ENCODE data around the gene RYR1. TPM values are rescaled to one million over a fixed set of nuclear protein-coding genes. Genes with fewer than 3 reads are reported as not detected.
A peak's percentile ranks its signal among the peaks of the same experiment; 100 is the strongest.

The RYR1 gene
- total RNA-seq, 6 experiments from 2014 or later, result 0.12 to 1.1 (median 0.49) TPM

GRCh38 chr19:38421856-38422255, 11.6 kb upstream of the RYR1 start:
- Histone ChIP-seq H3K27ac (no peak overlapping the region), H3K27me3 (no peaks in the 10 kb centered on the region), H3K4me1 (no peaks in the 10 kb centered on the region), H3K36me3 (no peaks in the 10 kb centered on the region), H3K9me3 (no peaks in the 10 kb centered on the region), H3K4me3 (no peak overlapping the region)
- no peak for DNase-seq
- ATAC-seq, result no peak
- intact Hi-C loops (cut with DNase I), result no loop called here
- WGBS (ENCODE audit: insufficient coverage, low coverage, low lambda C conversion rate, missing lambda C conversion rate), result 65% methylated on average over 7 of the region's 14 CpGs
- TF ChIP-seq CTCF (IDR thresholded peaks at IDR 0.05) (no peak), POLR2A (IDR thresholded peaks at IDR 0.05) (no peak)

GRCh38 chr19:38422438-38422837, 11.1 kb upstream of the RYR1 start:
- Histone ChIP-seq H3K4me3 (no peak overlapping the region), H3K27ac (no peak overlapping the region), H3K36me3 (no peaks in the 10 kb centered on the region), H3K9me3 (no peaks in the 10 kb centered on the region), H3K27me3 (no peaks in the 10 kb centered on the region), H3K4me1 (no peaks in the 10 kb centered on the region)
- ATAC-seq, result no peak
- intact Hi-C loops (cut with DNase I), result no loop called here
- WGBS (ENCODE audit: insufficient coverage, low coverage, low lambda C conversion rate, missing lambda C conversion rate), result 100% methylated on average over 1 of the region's 7 CpGs
- no peak for TF ChIP-seq POLR2A (IDR thresholded peaks at IDR 0.05)
- no peak for TF ChIP-seq CTCF (IDR thresholded peaks at IDR 0.05)
- no peak for DNase-seq

GRCh38 chr19:38424272-38424671, 9.2 kb upstream of the RYR1 start:
- H3K36me3 ChIP-seq, result no peaks in the 10 kb centered on the region
- no peak for TF ChIP-seq POLR2A (IDR thresholded peaks at IDR 0.05)
- no peak for TF ChIP-seq CTCF (IDR thresholded peaks at IDR 0.05)
- H3K27me3 ChIP-seq, result no peaks in the 10 kb centered on the region
- WGBS (ENCODE audit: insufficient coverage, low coverage, low lambda C conversion rate, missing lambda C conversion rate), result 44% methylated on average over 4 of the region's 5 CpGs
- H3K4me3 ChIP-seq, result no peak overlapping the region
- no peak for DNase-seq
- H3K27ac ChIP-seq, result no peak overlapping the region
- no peak for ATAC-seq
- intact Hi-C loops (cut with DNase I), result no loop called here
- H3K9me3 ChIP-seq, result no peaks in the 10 kb centered on the region
- H3K4me1 ChIP-seq, result no peaks in the 10 kb centered on the region

GRCh38 chr19:38425222-38425809, 8.2 kb upstream of the RYR1 start:
- H3K27me3 ChIP-seq, result no peaks in the 10 kb centered on the region
- no peak overlapping the region for H3K27ac ChIP-seq
- no peak for DNase-seq
- no peak for TF ChIP-seq POLR2A (IDR thresholded peaks at IDR 0.05)
- TF ChIP-seq CTCF (IDR thresholded peaks at IDR 0.05), result no peak
- H3K4me1 ChIP-seq, result no peaks in the 10 kb centered on the region
- ATAC-seq, result peak in 2 of 4 donors; percentile 12 to 46
- intact Hi-C loops (cut with DNase I), result no loop called here
- H3K9me3 ChIP-seq, result no peaks in the 10 kb centered on the region
- WGBS (ENCODE audit: insufficient coverage, low coverage, low lambda C conversion rate, missing lambda C conversion rate), result 60% methylated on average over 1 of the region's 7 CpGs
- H3K36me3 ChIP-seq, result no peaks in the 10 kb centered on the region
- peak overlapping the region in 2 of 3 donors; percentile 25 to 38 for H3K4me3 ChIP-seq

Measured in right lobe of liver (tissue), 6 donors.